ENCODE results near the gene DNAJC30. TPM values are rescaled to one million over a fixed set of nuclear protein-coding genes. Genes with fewer than 3 reads are reported as not detected.
"Not testable (repeated sequence)": the region's sequence is repeated elsewhere in the genome, so short reads cannot be mapped to it uniquely, and the experiment has no call there.

DNAJC30 gene
- polyA plus RNA-seq, 5 donors, result 8.1 to 10.5 (median 9.0) TPM

GRCh38 chr7:73713319-73713718 is 30.1 kb upstream of the DNAJC30 start:
- DNase-seq, result not testable (repeated sequence)

GRCh38 chr7:73712773-73713172 is 29.5 kb upstream of the DNAJC30 start:
- no peak for DNase-seq

GRCh38 chr7:73708961-73709549 is 25.8 kb upstream of the DNAJC30 start:
- DNase-seq, result no peak

- DNase-seq, result no peak
Measured at GRCh38 chr7:73707045-73707631, 23.9 kb upstream of the DNAJC30 start.

GRCh38 chr7:73706126-73707044 is 23.1 kb upstream of the DNAJC30 start:
- DNase-seq, result no peak

GRCh38 chr7:73705551-73705920 is 22.3 kb upstream of the DNAJC30 start:
- no peak for DNase-seq

- DNase-seq, result no peak
Measured at GRCh38 chr7:73704640-73705550, 21.6 kb upstream of the DNAJC30 start.

GRCh38 chr7:73703757-73704639 is 20.7 kb upstream of the DNAJC30 start:
- no peak for DNase-seq

GRCh38 chr7:73703225-73703624 is 20.0 kb upstream of the DNAJC30 start:
- DNase-seq, result no peak

- no peak for DNase-seq
Measured at GRCh38 chr7:73702665-73703064, 19.4 kb upstream of the DNAJC30 start.

- no peak for DNase-seq
Measured at GRCh38 chr7:73702226-73702625, 19.0 kb upstream of the DNAJC30 start.

- no peak for DNase-seq
Measured at GRCh38 chr7:73701357-73701995, 18.2 kb upstream of the DNAJC30 start.

GRCh38 chr7:73700581-73701134 is 17.4 kb upstream of the DNAJC30 start:
- no peak for DNase-seq

GRCh38 chr7:73700069-73700423 is 16.8 kb upstream of the DNAJC30 start:
- no peak for DNase-seq

GRCh38 chr7:73699370-73700068 is 16.3 kb upstream of the DNAJC30 start:
- DNase-seq, result no peak

GRCh38 chr7:73698410-73698809 is 15.2 kb upstream of the DNAJC30 start:
- no peak for DNase-seq

- no peak for DNase-seq
Measured at GRCh38 chr7:73696372-73696771, 13.1 kb upstream of the DNAJC30 start.

- DNase-seq, result peak in 1 of 2 donors; percentile 32
Measured at GRCh38 chr7:73690646-73691045, 7.4 kb upstream of the DNAJC30 start.

- no peak for DNase-seq
Measured at GRCh38 chr7:73688288-73688687, 5.0 kb upstream of the DNAJC30 start.

Data from right lung (tissue), 5 donors.